ENCODE results near the gene MSANTD1.

MSANTD1 gene

GRCh38 chr4:3244747-3245146 lies 4.2 kb upstream of the MSANTD1 start:
- no peak for TF ChIP-seq POLR2AphosphoS5 (IDR thresholded peaks at IDR 0.05; ENCODE audit: low read depth, low read length)
- no peak for TF ChIP-seq TAF1 (IDR thresholded peaks at IDR 0.05; ENCODE audit: low read depth, low read length)
- TF ChIP-seq POLR2A (IDR thresholded peaks at IDR 0.05; ENCODE audit: low read depth, low read length): no peak
- no peak for TF ChIP-seq PAX5 (IDR thresholded peaks at IDR 0.05; ENCODE audit: insufficient read depth, low read length, severe bottlenecking)
- no peak for TF ChIP-seq SPI1 (IDR thresholded peaks at IDR 0.05; ENCODE audit: low read depth, low read length)
- no peak for TF ChIP-seq POU2F2 (IDR thresholded peaks at IDR 0.05; ENCODE audit: low read depth, low read length)
- FAIRE-seq (no peak), DNase-seq (ENCODE audit: insufficient read length, low spot score) (no peak)

GRCh38 chr4:3245676-3246075 lies 3.3 kb upstream of the MSANTD1 start:
- no peak for DNase-seq (ENCODE audit: insufficient read length, low spot score)
- FAIRE-seq: no peak
- TF ChIP-seq POLR2AphosphoS5 (IDR thresholded peaks at IDR 0.05; ENCODE audit: low read depth, low read length) (no peak), POLR2A (IDR thresholded peaks at IDR 0.05; ENCODE audit: low read depth, low read length) (no peak), POU2F2 (IDR thresholded peaks at IDR 0.05; ENCODE audit: low read depth, low read length) (no peak), TAF1 (IDR thresholded peaks at IDR 0.05; ENCODE audit: low read depth, low read length) (no peak), PAX5 (IDR thresholded peaks at IDR 0.05; ENCODE audit: insufficient read depth, low read length, severe bottlenecking) (no peak)

GRCh38 chr4:3246458-3247398 lies 2.2 kb upstream of the MSANTD1 start:
- no peak for FAIRE-seq
- no peak for DNase-seq (ENCODE audit: insufficient read length, low spot score)
- TF ChIP-seq TAF1 (IDR thresholded peaks at IDR 0.05; ENCODE audit: low read depth, low read length) (no peak), POU2F2 (IDR thresholded peaks at IDR 0.05; ENCODE audit: low read depth, low read length) (no peak), PAX5 (IDR thresholded peaks at IDR 0.05; ENCODE audit: insufficient read depth, low read length, severe bottlenecking) (no peak), SPI1 (IDR thresholded peaks at IDR 0.05; ENCODE audit: low read depth, low read length) (no peak), POLR2AphosphoS5 (IDR thresholded peaks at IDR 0.05; ENCODE audit: low read depth, low read length) (no peak), POLR2A (IDR thresholded peaks at IDR 0.05; ENCODE audit: low read depth, low read length) (no peak)

- TF ChIP-seq SPI1 (IDR thresholded peaks at IDR 0.05; ENCODE audit: low read depth, low read length) (no peak), POLR2AphosphoS5 (IDR thresholded peaks at IDR 0.05; ENCODE audit: low read depth, low read length) (no peak), POLR2A (IDR thresholded peaks at IDR 0.05; ENCODE audit: low read depth, low read length) (no peak), TAF1 (IDR thresholded peaks at IDR 0.05; ENCODE audit: low read depth, low read length) (no peak), POU2F2 (IDR thresholded peaks at IDR 0.05; ENCODE audit: low read depth, low read length) (no peak), PAX5 (IDR thresholded peaks at IDR 0.05; ENCODE audit: insufficient read depth, low read length, severe bottlenecking) (no peak)
- no peak for FAIRE-seq
- no peak for DNase-seq (ENCODE audit: insufficient read length, low spot score)
These were observed 1.4 kb upstream of the MSANTD1 start for GRCh38 chr4:3247399-3248177.

- DNase-seq (ENCODE audit: insufficient read length, low spot score): no peak
- FAIRE-seq: no peak
- TF ChIP-seq TAF1 (IDR thresholded peaks at IDR 0.05; ENCODE audit: low read depth, low read length): no peak
- no peak for TF ChIP-seq SPI1 (IDR thresholded peaks at IDR 0.05; ENCODE audit: low read depth, low read length)
- no peak for TF ChIP-seq POLR2AphosphoS5 (IDR thresholded peaks at IDR 0.05; ENCODE audit: low read depth, low read length)
- TF ChIP-seq POLR2A (IDR thresholded peaks at IDR 0.05; ENCODE audit: low read depth, low read length): no peak
- TF ChIP-seq POU2F2 (IDR thresholded peaks at IDR 0.05; ENCODE audit: low read depth, low read length): no peak
- no peak for TF ChIP-seq PAX5 (IDR thresholded peaks at IDR 0.05; ENCODE audit: insufficient read depth, low read length, severe bottlenecking)
These were observed 830 bp upstream of the MSANTD1 start for GRCh38 chr4:3248178-3248480.

- no peak for FAIRE-seq
These were observed 915 bp downstream of the MSANTD1 start for GRCh38 chr4:3249711-3250437.

GRCh38 chr4:3250438-3250955 lies 1.5 kb downstream of the MSANTD1 start:
- DNase-seq (ENCODE audit: insufficient read length, low spot score) (no peak), FAIRE-seq (no peak)
- TF ChIP-seq TAF1 (IDR thresholded peaks at IDR 0.05; ENCODE audit: low read depth, low read length) (no peak), POLR2A (IDR thresholded peaks at IDR 0.05; ENCODE audit: low read depth, low read length) (no peak), SPI1 (IDR thresholded peaks at IDR 0.05; ENCODE audit: low read depth, low read length) (no peak), POU2F2 (IDR thresholded peaks at IDR 0.05; ENCODE audit: low read depth, low read length) (no peak), POLR2AphosphoS5 (IDR thresholded peaks at IDR 0.05; ENCODE audit: low read depth, low read length) (no peak), PAX5 (IDR thresholded peaks at IDR 0.05; ENCODE audit: insufficient read depth, low read length, severe bottlenecking) (no peak)

More at GRCh38 chr4:3249711-3250437, 915 bp downstream of the MSANTD1 start:
- TF ChIP-seq TAF1 (IDR thresholded peaks at IDR 0.05; ENCODE audit: low read depth, low read length) (no peak), POLR2A (IDR thresholded peaks at IDR 0.05; ENCODE audit: low read depth, low read length) (no peak), POU2F2 (IDR thresholded peaks at IDR 0.05; ENCODE audit: low read depth, low read length) (no peak), POLR2AphosphoS5 (IDR thresholded peaks at IDR 0.05; ENCODE audit: low read depth, low read length) (no peak), PAX5 (IDR thresholded peaks at IDR 0.05; ENCODE audit: insufficient read depth, low read length, severe bottlenecking) (no peak), SPI1 (IDR thresholded peaks at IDR 0.05; ENCODE audit: low read depth, low read length) (no peak)
- no peak for DNase-seq (ENCODE audit: insufficient read length, low spot score)

GRCh38 chr4:3250956-3251690 lies 2.2 kb downstream of the MSANTD1 start:
- no peak for FAIRE-seq
- no peak for TF ChIP-seq TAF1 (IDR thresholded peaks at IDR 0.05; ENCODE audit: low read depth, low read length)
- no peak for TF ChIP-seq SPI1 (IDR thresholded peaks at IDR 0.05; ENCODE audit: low read depth, low read length)
- no peak for TF ChIP-seq POLR2AphosphoS5 (IDR thresholded peaks at IDR 0.05; ENCODE audit: low read depth, low read length)
- no peak for DNase-seq (ENCODE audit: insufficient read length, low spot score)
